OCI-LY1 (cell line): ENCODE data around the gene CCDC97.

Experiments used
- EZH2 ChIP-seq: fragments of 200-600 bp; sonication (generic), shearing (Covaris generic); IDR thresholded peaks from 2 replicates; pipeline ENCODE4 v1.8.0; 2017; ENCODE audit warnings: borderline replicate concordance, mixed run types, mild to moderate bottlenecking, antibody characterized with exemption, low read length, moderate library complexity, mixed read lengths
- TF ChIP-seq, protein P1 (sequence below): fragments of 200-600 bp; sonication (generic), shearing (Covaris generic); IDR thresholded peaks from 2 replicates; pipeline ENCODE4 v1.5.1; 2017; ENCODE audit warnings: mild to moderate bottlenecking, antibody characterized with exemption, low read length, moderate library complexity, mixed read lengths

DNA sequence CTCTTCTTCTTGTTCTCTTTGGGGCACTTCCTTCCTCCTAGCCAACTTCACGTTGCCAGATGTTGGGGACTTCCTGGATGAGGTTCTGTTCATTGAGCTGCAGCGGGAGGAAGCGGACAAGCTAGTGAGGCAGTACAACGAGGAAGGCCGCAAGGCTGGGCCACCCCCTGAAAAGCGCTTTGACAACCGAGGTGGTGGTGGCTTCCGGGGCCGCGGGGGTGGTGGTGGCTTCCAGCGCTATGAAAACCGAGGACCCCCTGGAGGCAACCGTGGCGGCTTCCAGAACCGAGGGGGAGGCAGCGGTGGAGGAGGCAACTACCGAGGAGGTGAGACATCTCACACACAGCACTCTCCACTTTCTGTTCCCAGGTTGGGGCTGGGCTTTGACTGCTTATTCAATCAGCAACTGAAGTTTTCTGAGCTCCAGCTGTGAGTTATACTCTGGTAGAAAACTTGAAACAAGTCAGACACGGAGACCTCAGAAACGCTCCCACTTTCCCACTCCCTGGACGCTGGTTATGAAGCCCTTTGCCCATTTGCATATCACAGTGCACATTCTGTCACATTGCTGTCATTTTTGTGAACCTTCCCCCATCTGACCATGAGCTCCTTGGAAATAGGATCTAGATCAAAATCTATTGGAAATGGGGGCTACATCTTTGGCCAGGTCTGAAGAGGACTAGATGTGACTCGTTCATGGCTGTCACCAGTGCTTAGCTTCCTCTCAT, 7.2 kb upstream of the CCDC97 start:
- TF ChIP-seq, protein P1, sequence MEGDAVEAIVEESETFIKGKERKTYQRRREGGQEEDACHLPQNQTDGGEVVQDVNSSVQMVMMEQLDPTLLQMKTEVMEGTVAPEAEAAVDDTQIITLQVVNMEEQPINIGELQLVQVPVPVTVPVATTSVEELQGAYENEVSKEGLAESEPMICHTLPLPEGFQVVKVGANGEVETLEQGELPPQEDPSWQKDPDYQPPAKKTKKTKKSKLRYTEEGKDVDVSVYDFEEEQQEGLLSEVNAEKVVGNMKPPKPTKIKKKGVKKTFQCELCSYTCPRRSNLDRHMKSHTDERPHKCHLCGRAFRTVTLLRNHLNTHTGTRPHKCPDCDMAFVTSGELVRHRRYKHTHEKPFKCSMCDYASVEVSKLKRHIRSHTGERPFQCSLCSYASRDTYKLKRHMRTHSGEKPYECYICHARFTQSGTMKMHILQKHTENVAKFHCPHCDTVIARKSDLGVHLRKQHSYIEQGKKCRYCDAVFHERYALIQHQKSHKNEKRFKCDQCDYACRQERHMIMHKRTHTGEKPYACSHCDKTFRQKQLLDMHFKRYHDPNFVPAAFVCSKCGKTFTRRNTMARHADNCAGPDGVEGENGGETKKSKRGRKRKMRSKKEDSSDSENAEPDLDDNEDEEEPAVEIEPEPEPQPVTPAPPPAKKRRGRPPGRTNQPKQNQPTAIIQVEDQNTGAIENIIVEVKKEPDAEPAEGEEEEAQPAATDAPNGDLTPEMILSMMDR: no peak
- no peak for TF ChIP-seq EZH2
